ENCODE results near the gene TMEM163.

The TMEM163 gene

DNA sequence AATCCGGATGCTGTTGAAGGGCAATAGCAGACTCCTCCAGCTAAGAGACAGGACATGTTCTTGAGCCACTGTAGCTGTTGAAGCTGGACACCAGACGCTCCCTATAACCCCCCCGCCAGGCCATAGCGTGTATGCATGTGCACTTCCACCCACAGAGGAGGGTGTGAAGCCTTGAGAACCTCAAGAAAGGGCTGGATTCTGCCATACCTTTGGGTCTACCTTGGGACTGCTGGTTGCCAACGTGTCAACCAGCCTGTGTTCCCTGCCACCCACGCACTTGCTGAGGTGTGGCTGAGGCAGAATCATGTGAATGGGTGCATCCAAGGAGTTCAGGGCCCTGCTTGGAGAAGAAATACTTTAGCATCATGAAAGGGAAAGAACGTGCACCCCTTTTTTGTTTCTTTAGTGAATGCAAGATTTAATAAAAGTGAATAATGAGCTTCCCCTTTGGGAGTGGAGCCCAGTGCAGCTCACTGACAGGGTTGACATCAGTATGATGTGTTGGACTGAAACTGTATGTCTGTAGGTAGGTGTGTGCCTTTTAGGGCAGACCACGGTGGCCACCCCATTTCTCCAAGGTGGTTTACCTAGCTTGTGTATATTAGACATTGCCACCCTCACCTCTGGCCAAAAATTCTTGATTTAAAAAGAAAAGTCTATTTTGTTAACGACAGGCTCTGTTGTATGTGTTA lies 266.6 kb downstream of the TMEM163 start:
- no peak for DNase-seq

DNA sequence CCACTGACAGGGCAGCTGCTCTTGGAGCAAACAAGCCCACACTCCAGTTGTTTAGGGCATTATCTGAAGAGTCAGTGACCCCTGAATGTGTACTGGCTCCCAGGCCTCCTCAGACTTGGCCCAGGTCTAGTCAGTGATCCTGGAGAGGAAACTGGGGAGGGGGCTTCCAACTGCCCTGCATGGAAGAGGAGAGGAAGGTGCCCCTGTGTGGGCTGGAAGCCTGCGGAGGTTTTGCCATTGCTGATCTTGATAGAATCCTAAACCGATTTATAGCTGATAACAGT lies 267.5 kb downstream of the TMEM163 start:
- no peak for DNase-seq

DNA sequence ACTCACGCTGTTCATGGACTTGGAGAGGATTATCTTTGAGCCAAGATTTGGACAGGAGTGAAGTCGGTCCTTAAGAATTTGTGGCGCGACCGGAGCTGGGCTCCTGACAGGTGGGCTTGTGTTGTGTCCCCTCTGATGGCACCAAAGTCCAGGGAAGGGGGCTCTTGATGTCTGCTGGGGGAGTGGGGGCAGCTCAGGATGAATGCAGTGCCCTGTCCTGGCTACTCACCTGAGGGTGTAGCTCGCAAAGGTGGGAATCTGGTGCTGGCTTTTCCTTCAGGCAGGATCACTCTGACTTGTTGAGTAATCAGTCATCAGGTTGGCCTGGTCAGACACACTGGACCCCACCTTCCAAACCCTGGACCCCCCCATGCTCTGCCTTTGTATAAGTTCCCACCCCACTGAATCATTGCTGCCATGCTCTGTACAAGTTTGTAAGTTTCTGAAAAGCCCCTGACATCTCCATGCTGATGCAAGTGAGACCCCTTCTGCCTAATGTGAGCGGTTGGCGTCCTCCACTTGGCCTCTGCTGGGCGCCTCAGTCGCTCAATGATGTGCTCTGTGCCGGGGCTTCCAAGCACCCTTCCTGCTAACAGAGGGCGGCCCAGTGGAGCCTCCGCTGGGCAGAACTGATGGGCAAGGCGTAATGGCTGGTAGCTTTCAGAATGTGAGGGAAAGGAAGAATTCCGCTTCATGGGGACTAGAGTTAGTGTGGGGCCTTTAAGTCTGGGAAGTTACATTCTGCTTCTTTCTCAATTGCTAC lies 268.9 kb downstream of the TMEM163 start:
- no peak for DNase-seq

DNA sequence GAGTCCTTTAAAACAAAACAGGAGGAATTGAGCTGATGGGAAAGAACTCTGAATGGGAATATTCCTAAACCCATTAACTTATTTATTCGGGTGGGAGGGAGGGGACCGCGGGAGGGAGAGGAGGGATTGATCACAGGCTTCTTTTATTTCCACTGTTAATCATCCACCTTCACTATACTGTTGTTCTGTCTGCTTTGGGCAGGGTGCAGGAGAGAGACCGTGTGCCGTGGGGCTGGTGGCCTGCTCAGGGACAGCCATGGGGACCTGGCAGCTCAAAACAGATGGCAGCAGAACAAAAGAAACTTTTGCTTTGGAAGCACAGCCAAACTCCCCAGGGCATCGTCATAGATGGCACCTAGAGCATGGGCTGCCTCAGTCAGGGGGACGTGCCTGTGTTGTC lies 269.6 kb downstream of the TMEM163 start:
- DNase-seq: no peak

DNA sequence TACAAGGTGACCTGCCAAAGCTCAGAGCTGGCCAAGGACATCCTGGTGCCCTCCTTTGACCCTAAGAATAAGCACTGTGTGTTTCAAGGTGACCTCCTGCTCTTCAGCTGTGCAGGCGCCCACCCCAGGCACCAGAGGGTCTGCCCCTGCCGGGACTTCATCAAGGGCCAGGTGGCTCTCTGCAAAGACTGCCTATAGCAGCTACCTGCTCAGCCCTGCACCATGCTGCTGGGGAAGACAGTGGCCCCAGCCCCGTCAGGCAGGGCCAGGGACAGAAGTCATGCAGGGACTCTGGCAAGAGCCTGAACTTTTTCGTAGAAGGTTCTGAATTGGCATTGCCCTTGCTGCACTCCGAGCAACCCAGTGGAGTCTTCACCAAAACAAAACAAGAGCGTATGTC lies 270.1 kb downstream of the TMEM163 start:
- DNase-seq: no peak

DNA sequence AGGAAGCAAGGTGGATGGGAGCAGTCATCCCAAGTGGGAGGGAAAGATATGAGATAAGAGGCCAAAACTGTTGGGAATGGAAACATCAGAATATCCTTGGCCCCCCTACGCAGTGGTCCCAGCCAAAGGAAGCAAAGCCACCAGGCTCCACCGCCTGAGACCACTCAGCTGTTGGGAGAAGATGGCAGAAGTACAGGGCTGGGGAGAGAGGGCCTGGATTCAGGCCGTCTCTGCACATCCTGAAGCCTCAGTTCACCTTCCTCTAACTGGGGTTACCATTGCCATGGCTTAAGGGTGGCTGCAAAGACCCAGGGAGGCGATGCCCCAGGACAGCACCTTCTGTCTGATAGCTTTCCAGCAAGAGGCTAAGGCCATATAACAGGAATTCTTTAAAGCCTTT lies 271.1 kb downstream of the TMEM163 start:
- no peak for DNase-seq

DNA sequence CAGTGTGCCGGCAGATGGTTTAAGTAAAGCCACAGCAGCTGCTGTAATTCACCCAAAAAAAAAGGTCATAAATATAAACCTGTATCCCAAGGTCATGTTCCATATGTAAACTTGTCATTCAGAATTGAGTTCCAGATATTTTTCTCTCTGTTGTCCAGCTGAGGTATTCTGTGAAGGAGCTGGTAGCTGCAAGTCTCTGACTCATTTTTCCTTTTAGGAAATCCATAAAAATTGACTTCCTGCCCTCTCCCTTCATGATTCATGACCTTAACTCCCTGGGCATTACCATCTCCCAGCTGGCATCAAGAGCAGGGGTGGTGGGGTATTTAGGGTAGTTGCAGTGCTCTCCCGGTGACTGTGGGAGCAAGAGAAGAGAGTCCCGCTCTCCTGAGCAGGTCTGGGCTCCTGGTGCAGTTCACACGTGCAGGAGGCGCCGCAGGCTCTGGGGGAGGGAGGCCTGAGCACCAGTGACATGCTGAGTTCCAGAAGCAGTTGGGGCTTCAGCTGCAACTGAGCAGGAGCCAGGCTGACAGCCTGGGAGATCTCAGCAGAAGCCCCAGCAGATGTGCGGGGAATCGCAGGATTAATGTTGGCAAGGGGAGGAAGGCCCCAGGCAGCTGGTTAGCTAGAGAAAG lies 272.3 kb downstream of the TMEM163 start:
- DNase-seq: no peak

DNA sequence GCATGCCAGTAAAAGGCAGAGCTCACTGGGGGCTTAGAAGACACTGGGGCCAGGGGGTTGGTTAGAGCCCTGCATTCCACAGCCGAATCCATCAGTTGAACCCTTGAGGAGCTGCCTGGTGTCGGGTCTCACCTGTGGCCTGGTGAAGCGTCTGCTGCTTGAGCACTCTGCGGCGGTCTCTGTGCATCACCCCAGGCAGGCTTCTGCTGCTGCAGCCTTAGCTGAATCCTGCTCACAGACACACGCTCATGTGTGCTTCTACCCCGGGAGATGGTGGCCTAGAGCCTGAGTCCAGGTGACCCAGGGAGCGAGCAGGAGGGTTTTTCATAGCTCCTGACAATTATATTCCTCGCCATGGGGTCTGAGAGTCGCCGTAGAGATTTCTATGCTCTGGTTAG lies 272.8 kb downstream of the TMEM163 start:
- no peak for DNase-seq

DNA sequence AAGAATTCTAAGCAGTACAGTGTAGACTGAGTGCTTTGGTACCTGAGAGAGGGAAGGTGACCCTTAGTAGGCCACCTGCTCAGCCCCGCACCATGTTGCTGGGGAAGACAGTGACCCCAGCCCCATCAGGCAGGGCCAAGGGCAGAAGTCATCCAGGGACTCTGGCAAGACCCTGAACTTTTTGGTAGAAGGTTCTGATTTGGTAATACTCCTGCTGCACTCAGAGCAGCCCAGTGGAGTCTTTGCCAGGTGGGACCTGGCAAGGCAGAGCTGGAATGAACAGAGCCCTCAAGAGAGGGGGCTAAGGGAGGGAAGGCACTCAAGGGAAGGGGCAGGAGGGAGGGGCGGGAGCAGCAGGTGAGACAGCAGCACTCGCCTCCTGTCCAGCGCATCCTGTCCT lies 273.7 kb downstream of the TMEM163 start:
- DNase-seq: no peak

DNA sequence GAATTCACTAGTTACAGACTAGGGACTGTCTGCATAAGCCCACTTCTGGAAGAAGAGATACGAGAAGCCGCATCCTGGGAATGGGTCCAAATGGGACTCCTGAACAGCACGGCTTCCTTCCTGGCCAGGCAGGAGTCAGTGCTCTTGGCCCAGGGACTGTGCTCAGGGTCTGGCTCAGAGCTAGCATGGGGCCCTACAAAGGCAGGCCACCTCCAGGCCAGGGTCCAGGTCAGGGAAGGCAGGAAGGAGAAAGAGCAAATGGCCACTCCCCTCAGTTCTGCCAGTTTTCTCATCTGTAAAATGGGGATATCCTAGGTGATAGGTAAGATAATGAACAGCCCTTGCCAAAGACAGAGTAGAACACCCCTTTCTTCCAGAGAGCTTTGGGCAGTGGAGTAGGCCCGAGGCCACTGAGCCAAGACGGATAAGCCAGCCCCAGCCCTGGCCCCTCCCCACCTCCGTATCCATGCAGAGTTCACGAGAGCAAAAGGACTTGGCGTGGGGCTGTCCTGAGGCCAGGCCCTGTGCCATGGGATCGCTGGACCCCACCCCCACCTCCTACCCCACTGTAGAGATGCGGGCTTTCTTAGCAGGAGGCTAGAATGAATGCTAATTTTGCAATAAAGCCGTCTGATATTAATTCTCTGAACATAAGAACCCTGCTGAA lies 274.9 kb downstream of the TMEM163 start:
- no peak for DNase-seq

DNA sequence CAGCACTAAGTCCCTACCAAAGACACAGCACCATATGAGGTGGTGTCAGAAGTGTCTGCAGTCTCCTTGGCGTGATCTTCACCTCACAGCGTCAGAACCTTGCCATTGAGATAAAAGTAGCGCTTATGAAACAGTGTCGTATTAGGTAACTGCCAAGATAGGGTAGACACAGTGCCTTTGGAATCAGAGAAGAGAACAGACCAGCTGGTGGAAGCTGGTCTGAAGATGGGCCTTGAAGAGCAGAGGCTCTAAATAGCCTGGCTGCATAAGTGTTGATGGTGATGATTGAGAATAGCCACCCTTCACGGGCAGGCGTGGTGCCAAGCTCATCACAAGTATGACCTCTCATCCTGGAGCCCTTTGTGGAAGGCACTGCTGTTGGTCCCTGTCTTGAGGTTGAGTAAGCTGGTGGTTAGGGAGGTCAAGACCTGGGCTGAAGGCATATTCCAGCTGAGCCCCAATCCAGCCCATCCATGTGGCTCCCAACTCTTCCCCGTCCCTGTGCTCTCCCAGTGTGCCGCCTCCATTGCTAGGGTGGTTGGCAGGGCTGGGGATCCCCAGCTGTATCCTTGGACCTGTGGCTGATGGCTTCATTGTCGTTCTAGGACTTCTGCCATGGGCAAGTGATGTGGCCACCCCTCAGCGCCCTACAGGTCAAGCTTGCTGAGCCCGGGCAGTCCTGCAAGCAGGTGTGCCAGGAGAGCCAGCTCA lies 277.5 kb downstream of the TMEM163 start:
- no peak for DNase-seq

DNA sequence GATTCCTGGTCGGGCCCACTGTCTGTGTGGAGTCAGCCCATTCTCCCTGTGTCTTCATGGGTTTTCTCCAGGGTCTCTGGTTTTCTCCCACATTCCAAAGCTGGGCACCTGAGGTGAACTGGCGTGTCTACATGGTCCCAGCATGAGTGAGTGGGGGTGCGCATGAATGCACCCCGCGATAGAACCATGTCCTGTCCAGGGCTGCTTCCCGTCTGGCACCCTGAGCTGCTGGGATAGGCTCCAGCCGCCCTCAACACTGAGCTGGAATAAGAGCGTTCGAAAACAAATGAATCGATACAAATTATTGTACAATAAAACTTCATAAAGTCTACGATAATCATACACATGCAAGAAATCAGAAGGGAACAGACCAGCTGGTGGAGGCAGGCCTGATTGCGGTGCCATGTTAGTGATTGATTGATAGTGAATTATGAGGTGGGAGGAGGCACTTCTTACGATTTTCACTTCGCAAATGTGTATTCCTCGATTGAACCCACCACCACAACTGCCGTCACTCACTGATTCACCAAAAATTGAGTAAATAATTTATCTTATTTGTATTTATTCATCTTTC lies 278.4 kb downstream of the TMEM163 start:
- no peak for DNase-seq

DNA sequence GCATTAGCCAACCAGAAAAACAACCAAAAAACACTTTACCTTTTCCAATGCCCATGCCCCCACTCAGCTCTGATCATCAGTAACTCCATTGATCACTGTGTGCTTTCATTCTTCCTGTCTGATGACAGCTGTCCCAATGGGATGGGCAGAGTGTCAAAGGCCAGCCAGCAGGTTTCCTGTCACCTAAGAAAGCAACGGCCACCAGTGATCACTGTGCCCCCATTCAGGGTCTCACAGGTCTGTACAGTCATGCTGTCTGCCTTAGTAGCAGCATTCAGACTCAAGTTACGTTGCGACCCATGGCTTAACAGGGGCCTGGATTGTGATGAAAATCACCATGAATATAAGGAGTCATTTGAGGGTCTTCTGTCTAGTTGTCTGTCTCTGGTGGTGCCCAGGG lies 280.4 kb downstream of the TMEM163 start:
- DNase-seq: no peak

DNA sequence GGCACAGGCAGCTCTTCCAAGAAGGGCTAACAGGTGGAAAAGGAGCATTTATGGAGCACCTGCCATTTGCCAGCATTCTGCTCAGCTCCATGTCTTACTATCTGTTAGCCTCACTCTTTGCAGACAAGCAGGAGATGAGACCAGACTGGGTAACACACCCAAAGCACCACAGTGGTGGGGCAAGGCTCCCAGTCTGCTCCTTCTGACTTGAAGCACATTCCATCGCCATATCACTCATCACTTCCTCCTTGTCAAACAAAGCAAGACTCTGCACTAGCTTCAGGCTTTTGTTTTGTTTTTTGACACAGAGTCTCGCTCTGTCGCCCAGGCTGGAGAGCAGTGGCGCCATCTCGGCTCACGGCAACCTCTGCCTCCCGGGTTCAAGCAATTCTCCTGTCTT lies 282.1 kb downstream of the TMEM163 start:
- no peak for DNase-seq

DNA sequence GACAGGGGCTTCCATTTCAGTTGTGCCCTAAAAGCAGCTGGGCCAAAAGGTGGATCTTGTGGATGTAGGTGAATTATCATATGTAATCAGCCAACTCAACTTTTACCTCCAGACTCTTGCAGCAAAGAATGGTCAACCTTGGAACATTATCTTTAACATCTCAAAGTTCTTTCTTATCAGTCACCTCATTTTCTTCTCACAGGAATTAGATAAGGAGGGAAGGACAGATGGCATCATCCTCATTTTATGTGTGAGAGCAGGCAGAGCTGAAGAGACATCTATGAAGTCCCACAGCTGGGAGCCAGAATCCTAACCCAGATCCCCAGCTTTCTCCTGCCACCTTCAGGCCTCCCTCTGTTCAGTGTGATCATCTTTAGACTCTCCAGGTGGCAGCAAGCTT lies 282.9 kb downstream of the TMEM163 start:
- no peak for DNase-seq

DNA sequence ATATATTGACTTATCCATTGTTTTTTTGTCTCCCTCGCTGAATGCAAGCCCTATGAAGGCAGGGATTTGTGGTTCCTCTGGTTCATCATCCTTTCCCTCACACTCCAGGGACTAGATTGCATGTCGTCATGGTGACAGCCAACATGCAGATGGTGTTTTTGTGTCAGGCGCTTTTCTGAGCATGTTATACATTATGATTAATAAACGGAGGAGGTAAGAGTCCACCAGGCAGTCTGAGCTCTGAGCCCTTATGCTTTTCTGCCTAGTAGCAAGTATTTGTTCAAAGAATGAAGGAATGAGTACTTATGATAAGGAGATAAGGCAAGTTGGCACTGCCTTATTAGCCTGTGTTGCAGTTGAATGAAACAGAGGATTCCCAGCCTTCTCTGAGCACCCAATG lies 283.3 kb downstream of the TMEM163 start:
- DNase-seq: no peak

DNA sequence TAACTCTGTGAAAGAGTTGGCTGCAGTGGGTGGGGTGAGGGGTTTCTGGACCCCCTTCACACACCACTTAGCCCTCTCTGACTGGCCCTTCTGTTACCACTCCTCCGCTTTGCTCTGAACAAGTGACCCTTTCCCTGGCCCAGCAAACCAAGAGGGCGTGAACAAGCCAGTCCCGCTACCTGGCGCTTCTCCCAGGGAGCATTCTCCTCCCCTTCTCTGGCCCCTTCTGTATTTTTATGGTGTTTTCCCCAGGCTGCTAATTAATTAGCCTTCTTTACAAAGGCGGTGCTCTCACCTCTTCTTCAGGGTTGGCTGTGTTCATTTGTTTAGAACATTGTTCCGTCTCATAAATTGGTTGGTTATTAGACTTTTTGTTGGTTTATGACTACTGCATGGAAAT lies 284.8 kb downstream of the TMEM163 start:
- no peak for DNase-seq

DNA sequence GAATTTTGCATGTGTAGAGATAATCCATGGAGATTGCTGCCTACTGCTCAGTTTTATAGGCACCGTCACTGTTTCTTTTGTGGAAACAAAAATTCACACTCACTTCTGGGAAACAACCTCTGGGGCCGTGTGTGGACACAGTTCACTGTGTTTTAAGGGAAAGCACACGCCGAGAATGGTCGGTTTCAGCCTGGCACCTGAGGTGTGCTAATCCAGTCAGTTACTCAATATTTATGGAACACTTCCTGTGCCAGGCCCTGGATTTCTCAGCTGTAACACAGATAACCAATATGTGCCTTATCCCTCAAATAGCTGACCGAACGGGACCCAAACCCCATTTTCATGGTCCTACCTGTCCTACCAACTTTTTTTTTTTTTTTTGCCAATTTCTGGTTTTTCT lies 285.3 kb downstream of the TMEM163 start:
- DNase-seq: no peak

DNA sequence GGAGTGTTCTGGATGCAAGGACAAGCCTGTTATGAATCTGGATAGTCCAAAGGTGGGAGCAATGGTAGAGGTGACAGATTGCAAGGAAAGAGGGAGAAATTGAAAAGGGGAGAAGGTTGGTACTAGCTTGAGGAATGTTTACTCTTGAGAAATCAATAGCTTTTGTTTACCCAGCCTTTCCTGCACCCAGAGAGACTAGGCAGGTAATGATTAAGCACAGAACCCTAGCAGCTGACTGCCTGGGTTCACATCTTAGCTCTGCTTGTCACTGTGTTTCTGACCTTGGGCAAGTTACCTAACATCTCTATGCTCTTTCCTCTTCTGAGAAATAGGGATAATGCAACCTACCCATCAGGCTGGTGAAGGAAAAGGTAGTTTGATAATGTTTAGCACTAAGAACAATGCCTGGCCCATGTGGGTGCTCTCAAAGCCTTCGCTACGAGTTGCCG lies 286.3 kb downstream of the TMEM163 start:
- DNase-seq: no peak

DNA sequence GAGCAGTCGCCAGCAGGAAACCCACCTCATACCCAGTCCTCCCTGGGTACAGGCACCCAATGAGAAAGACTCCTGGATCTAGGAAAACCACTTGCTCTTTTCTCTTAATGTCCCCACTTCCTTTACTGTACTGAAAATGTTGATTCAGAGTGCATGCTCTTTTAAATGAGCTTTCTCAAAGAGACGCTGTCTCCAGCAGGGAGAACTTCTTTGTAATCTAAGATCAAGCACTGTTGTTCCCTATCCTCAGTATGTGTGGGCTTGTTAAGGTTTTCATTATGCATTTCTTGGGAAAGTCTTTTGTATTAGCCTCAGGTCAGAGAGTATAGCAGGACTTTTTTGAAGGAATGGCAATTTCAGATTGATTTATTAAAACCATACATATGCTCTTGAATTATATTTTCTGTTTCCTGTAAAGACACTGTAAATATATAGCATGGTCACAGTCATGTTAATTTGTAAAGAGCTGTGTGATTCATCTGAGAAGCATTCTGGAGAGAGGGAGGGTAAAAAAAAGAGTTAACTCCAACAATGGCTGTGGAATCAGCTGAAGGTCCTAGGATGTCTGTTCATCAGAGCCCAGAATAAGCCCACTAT lies 286.9 kb downstream of the TMEM163 start:
- no peak for DNase-seq

DNA sequence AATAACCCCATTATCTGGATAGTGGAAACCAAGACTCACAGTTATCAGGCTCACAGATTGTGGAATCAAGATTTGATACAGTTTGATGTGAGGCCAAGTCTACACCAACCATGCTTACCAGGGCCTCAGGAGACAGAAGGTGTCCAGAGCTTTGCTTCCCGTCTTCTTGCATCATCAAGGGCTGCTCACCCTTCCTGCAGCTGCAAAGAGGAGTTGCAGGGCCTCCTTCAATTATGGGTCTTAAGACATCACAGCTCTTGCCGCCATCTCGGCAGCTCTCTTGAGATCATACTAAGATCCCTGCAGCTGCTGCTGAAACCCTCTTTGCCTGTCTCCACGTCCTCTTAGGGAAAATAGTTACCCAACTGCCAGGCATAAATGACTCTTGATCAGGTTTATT lies 288.9 kb downstream of the TMEM163 start:
- DNase-seq: no peak

DNA sequence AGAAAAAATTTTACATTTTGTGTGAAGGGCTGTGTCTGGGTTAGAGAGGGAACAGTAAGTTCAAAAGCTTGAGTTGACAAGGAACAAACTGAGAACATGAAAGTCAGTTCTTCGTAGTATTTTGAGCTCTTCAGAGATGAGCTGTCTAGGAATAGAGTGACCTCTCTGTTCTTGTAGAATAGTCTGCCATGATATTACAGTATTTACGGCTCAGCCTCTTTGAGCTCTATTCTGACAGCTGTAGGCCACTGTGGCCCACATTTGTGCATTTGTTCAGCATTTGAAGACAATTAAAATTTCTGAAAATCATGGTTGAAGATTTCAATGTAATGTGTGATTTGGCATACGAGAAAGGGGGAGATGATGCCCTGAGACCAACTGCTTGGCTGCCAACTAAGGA lies 292.1 kb downstream of the TMEM163 start:
- no peak for DNase-seq

Measured in NCI-H1048 (cell line).